SU-DHL-6 (cell line): ENCODE data around the gene PALS2.

Experiments
- EZH2phosphoT487 ChIP-seq: fragments of 200-600 bp; sonication (generic), shearing (Covaris generic); conservative IDR thresholded peaks from 2 replicates; pipeline ENCODE4 v1.6.1; 2018; ENCODE audit warnings: mild to moderate bottlenecking, antibody characterized with exemption, low read length, moderate library complexity, mixed read lengths
- TF ChIP-seq, protein P1 (sequence below): fragments of 200-600 bp; sonication (generic); IDR thresholded peaks from one replicate; pipeline ENCODE4 v1.5.1; 2017; ENCODE audit warnings: antibody characterized with exemption, mild to moderate bottlenecking, low read length, moderate library complexity; ENCODE audit not compliant: insufficient read depth, poor library complexity, severe bottlenecking

DNA sequence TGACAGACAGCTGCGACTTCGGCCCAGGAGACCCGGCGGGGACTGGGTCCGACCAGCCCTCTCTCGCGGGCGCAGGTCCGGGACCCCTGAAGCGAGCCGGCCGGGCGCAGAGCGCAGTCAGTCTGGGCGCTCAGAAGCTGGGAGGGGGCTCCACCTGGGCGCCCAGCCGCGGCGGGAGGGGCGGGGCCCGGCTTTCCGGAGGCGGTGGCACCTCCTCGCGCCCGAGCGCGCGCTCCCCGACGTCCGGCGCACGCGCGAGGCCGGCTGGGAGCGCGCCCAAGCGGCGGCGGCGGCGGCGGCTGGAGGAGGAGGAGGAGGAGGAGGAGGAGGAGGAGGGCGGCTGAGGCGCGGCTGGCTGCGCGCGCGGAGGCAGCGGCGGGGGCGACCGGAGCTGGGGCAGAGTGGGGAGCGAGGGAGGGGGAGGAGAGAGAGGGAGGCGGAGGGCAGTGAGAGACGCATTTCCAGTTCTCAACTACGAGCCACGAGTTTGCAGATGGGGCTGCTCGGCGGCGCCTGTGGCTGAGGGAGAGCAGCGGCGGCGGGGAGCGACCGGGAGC lies at the start of gene PALS2:
- TF ChIP-seq, protein P1, sequence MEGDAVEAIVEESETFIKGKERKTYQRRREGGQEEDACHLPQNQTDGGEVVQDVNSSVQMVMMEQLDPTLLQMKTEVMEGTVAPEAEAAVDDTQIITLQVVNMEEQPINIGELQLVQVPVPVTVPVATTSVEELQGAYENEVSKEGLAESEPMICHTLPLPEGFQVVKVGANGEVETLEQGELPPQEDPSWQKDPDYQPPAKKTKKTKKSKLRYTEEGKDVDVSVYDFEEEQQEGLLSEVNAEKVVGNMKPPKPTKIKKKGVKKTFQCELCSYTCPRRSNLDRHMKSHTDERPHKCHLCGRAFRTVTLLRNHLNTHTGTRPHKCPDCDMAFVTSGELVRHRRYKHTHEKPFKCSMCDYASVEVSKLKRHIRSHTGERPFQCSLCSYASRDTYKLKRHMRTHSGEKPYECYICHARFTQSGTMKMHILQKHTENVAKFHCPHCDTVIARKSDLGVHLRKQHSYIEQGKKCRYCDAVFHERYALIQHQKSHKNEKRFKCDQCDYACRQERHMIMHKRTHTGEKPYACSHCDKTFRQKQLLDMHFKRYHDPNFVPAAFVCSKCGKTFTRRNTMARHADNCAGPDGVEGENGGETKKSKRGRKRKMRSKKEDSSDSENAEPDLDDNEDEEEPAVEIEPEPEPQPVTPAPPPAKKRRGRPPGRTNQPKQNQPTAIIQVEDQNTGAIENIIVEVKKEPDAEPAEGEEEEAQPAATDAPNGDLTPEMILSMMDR = no peak
- no peak for TF ChIP-seq EZH2phosphoT487
